Lung (tissue), 12 donors: Measurements from ENCODE around the gene KIF22. TPM values are rescaled to one million over a fixed set of nuclear protein-coding genes. Genes with fewer than 3 reads are reported as not detected.
A peak's percentile ranks its signal among the peaks of the same experiment; 100 is the strongest.

Experiments used
- ATAC-seq: fragments of 200-7000 bp; cut with Tn5 transposase; one replicate; pipeline ENCODE4 v1.9.1; 2020; ENCODE audit warnings: moderate number of reproducible peaks; ENCODE audit not compliant: insufficient read depth, low FRiP score
- DNase-seq, 3 donors: peaks; one replicate each; pipeline ENCODE4 v3.0.0-alpha.2; 2013 to 2017
- H3K27ac ChIP-seq, 2 donors: one replicate each; pipeline ENCODE4 v1.5.1; 2013; ENCODE audit warnings: mild to moderate bottlenecking in 2 of 2, moderate library complexity in 2 of 2, control low read depth in 1 of 2, inconsistent platforms in 1 of 2, low read depth in 1 of 2, low read length in 1 of 2
- H3K27me3 ChIP-seq, 3 donors: one replicate each; pipeline ENCODE4 v1.5.1; 2013; ENCODE audit warnings: low read length in 2 of 3; ENCODE audit not compliant: control insufficient read depth in 3 of 3, insufficient read depth in 3 of 3
- H3K36me3 ChIP-seq, 4 donors: one replicate each; pipeline ENCODE4 v1.5.1; 2013; ENCODE audit warnings: low read length in 4 of 4, mild to moderate bottlenecking in 1 of 4, moderate library complexity in 1 of 4; ENCODE audit not compliant: control insufficient read depth in 4 of 4, insufficient read depth in 4 of 4
- H3K4me1 ChIP-seq, 5 donors: one replicate each; pipeline ENCODE4 v1.5.1; 2013; ENCODE audit warnings: low read length in 5 of 5, mild to moderate bottlenecking in 2 of 5, moderate library complexity in 1 of 5; ENCODE audit not compliant: control insufficient read depth in 5 of 5, insufficient read depth in 5 of 5
- H3K4me3 ChIP-seq: one replicate; pipeline ENCODE4 v1.5.1; 2013; ENCODE audit warnings: mild to moderate bottlenecking, control low read depth, moderate library complexity
- H3K9ac ChIP-seq, 2 donors: one replicate each; pipeline ENCODE4 v1.5.1; 2013; ENCODE audit warnings: low read length in 2 of 2, control low read depth in 1 of 2; ENCODE audit not compliant: insufficient read depth in 1 of 2
- H3K9me3 ChIP-seq, 4 donors: one replicate each; pipeline ENCODE4 v1.5.1; 2013; ENCODE audit warnings: low read length in 3 of 4, mild to moderate bottlenecking in 1 of 4, moderate library complexity in 1 of 4; ENCODE audit not compliant: control insufficient read depth in 4 of 4, insufficient read depth in 3 of 4
- CTCF ChIP-seq: IDR thresholded peaks from 2 replicates; pipeline ENCODE4 v1.5.1; 2012; ENCODE audit warnings: mild to moderate bottlenecking; ENCODE audit errors: control extremely low read depth, extremely low read depth
- WGBS, 2 donors: extraction: QIAGEN DNeasy Blood & Tissue Kit; methylation state at CpG; one replicate each; pipeline ENCODE4 v1.1.7; 2013; 5-methylcytosine and 5-hydroxymethylcytosine counted together
- polyA plus RNA-seq, 2 donors: library from polyadenylated mRNA; stranded (reverse); fragments of 200-250 nt; gene quantifications; one replicate each; pipeline ENCODE4 v1.2.1, GENCODE V29; 2013
- total RNA-seq, 2 donors: library from RNA; depleted of rRNA in 1 of 2; stranded (reverse); fragments of >200 nt in 1 of 2; gene quantifications; one replicate each; pipeline ENCODE4 v1.2.1, GENCODE V29; 2014 to 2021
- donor health status: control.
- donor health status: control.
- donor health status: Bipolar disorder and iron deficiency.
- donor health status: healthy.
- donor health status: DM: yes; HTN: yes; CAD: no.

The KIF22 gene
- total and polyA plus RNA-seq, 4 donors, result 22.1 to 84.9 (median 25.9) TPM

GRCh38 chr16:29804455-29805231 is 14.1 kb downstream of the KIF22 start:
- Histone ChIP-seq H3K27ac (peak overlapping the region; percentile 77 to 98), H3K9me3 (no peaks in the 10 kb centered on the region), H3K4me1 (peaks cover 5 to 36% (median 17%) of the 10 kb centered on the region in 5 donors), H3K36me3 (peaks cover 0 to 25% (median 22%) of the 10 kb centered on the region in 4 donors), H3K4me3 (peak overlapping the region; percentile 90), H3K27me3 (no peaks in the 10 kb centered on the region), H3K9ac (peak overlapping the region; percentile 63 to 94)
- 5 to 10% methylated on average over 26 of the region's 26 CpGs for WGBS, 2 donors
- TF ChIP-seq CTCF, result no peak
- ATAC-seq, result peak; percentile 1
- peak in 2 of 3 donors; percentile 40 to 56 for DNase-seq

- TF ChIP-seq CTCF, result no peak
- Histone ChIP-seq H3K27me3 (no peaks in the 10 kb centered on the region), H3K4me3 (peak overlapping the region; percentile 90), H3K4me1 (peaks cover 5 to 44% (median 20%) of the 10 kb centered on the region in 5 donors), H3K9ac (peak overlapping the region; percentile 63 to 94), H3K9me3 (no peaks in the 10 kb centered on the region), H3K36me3 (peaks cover 0 to 28% (median 24%) of the 10 kb centered on the region in 4 donors), H3K27ac (peak overlapping the region; percentile 95 to 98)
- peak; percentile 98 to 99 (median 99) for DNase-seq
- 0 to 1% methylated on average over 50 to 101 of the region's 103 CpGs for WGBS, 2 donors
- peak; percentile 89 for ATAC-seq
Observed at GRCh38 chr16:29805232-29806098, 14.9 kb downstream of the KIF22 start.

GRCh38 chr16:29806099-29806579 is 15.6 kb downstream of the KIF22 start, which contains the start of gene MAZ:
MAZ (plus strand) TSS chr16:29806529; CDS start chr16:29806702, 173 bp downstream.
- peak within 1 kb of the TSS; percentile 95 for H3K27ac ChIP-seq
- no peak within 1 kb of the TSS for H3K9ac ChIP-seq
- DNase-seq, result no peak
- no peaks in the 10 kb centered on the region for H3K27me3 ChIP-seq
- TF ChIP-seq CTCF, result no peak
- peak; percentile 0 for ATAC-seq
- H3K4me1 ChIP-seq, result peaks cover 8 to 50% (median 23%) of the 10 kb centered on the region in 5 donors
- WGBS, 2 donors, result 1% methylated on average over 50 of the region's 67 CpGs; no CpG with 5 or more reads in 1 of the 2 donors
- H3K4me3 ChIP-seq, result peak within 1 kb of the TSS; percentile 57
- peaks cover 0 to 29% (median 22%) of the 10 kb centered on the region in 4 donors for H3K36me3 ChIP-seq
- H3K9me3 ChIP-seq, result no peaks in the 10 kb centered on the region
